ELR (cell line): ENCODE data around the gene CCS.
"Not testable (repeated sequence)": the region's sequence is repeated elsewhere in the genome, so short reads cannot be mapped to it uniquely, and the experiment has no call there.

Experiments used
- DNase-seq: peaks from one replicate; pipeline ENCODE4 v3.0.0-alpha.2; 2015; ENCODE audit warnings: low read depth

The CCS gene

GRCh38 chr11:66561178-66561974 lies 31.6 kb upstream of the CCS start:
- no peak for DNase-seq

DNA sequence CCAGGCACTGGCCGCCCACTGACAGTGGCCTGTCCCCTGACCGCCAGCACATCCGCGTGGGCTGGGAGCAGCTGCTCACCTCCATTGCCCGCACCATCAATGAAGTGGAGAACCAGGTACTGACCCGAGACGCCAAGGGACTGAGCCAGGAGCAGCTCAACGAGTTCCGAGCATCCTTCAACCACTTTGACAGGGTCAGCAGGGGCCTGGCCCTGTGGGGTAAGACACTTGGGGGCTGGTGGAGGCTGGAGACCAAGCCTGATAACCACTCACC lies 31.1 kb upstream of the CCS start:
- DNase-seq: no peak

DNA sequence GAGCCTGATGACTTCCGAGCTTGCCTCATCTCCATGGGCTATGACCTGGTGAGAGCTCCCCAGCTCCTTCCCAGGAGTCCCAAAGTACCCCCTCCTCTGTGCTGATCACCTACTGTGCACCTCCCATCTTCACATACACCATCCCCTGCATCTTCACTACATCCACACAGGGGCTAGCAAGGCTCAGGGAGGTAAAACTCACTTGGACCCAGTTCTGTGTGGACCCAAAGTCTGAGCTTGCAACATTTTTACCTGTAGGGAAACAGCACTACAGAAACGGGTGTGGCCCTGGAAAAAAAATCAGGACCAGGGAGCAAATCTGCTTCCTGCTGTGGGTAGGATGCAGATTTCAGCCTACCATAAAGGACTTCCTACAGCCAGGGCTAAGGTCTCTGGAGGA lies 30.7 kb upstream of the CCS start:
- no peak for DNase-seq

- no peak for DNase-seq
Observed at GRCh38 chr11:66562907-66563583, 29.9 kb upstream of the CCS start.

DNA sequence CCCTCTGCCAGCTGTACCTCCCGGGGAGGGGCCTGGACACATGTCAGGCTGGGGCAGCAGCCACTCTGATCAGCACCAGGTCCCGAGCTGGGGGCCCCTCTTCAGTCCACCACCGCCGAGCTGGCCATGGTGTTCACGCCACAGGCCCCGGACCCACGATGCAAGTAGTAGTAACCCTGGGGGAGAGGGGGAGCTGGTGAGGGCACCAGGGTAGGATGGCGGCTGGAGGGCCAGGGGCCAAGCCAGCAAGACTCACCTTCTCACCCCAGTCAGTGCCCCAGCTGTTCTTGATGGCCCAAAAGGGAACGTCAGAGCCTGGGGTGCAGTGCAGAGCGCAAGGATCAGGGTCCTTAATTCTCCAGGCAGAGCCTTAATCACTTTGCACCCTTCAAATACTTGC lies 29.2 kb upstream of the CCS start:
- no peak for DNase-seq

GRCh38 chr11:66564538-66564937 lies 28.4 kb upstream of the CCS start:
- DNase-seq: no peak

DNA sequence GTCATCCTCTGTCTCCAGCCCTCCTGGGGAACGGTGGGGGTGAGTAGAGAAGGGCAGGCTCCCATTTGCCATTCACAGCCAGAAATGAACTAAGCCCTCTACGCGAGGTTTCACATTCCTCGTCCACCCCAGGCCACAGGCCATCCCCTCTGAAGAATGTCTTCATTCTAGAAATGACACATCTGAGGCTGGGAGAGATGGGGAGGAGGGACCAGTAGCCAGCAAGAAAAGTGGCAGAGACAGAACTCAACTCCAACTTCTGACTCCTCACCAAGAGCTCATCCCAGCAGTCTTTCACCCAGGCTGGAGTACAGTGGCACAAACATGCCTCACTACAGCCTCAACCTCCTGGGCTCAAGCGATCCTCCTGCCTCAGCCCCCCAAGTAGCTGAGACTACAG lies 28.0 kb upstream of the CCS start:
- DNase-seq: no peak

- no peak for DNase-seq
Observed at GRCh38 chr11:66566221-66566620, 26.8 kb upstream of the CCS start.

- no peak for DNase-seq
Observed at GRCh38 chr11:66567787-66568123, 25.2 kb upstream of the CCS start.

DNA sequence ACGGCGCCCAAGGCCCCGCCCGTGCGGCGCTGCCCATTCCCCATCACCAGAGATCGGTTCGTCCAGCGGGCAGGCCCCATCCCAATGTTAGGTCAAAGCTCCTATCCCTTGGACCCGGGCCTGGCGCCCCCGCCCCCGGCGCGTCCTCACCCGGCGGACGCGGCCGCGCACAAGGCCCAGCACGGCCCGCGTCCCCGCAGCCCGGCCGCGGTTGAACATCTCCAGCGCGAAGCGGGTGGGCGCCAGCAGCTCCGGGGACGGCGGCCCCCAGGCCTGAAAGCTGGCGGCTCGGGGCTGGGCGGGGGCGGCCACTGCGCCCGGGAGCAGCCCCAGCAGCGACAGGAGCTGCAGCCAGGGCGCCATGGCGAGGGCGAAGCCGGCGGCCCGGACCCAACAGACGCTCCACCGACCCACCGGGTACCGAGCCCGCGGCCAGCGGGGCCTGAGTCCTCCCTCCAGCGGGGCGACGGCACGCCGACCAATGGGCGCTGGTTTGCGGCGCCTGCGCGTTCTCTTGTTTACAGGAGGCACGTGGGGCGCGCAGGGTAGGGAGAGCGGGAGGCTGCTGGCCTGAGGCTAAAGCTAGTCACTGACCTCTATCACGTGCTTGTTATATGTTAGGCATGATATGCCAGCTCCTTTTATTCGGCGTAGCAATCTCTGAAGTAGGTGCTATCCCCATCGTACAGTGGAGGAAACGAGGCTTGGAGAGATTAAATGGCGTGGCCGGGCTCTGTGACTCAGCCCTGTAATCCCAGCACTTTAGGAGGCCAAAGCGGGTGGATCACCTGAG lies 24.7 kb upstream of the CCS start, which contains the start of gene CTSF:
CTSF (minus strand) TSS at position 483 of the 793 bp plus-strand sequence; CDS start at position 363, 120 bp downstream.
- DNase-seq: peak; percentile 80

DNA sequence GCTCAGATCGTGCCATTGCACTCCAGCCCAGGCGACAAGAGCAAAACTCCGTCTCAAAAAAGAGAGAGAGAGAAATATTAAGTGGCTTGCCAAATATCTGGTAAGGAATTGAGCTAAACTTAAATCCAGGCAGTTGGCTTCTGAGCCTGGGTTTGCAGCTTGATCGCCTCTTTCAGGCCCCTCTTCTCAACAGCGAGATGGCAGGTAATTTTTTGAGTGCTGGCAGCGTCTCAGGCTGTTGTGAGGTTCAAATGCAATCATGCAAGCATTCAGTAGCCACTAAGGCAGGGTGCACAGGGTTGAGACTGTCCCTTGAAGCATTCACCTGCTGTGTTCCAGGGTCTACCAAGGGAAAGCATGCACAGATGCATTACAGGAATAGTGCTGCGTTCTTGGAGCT lies 23.9 kb upstream of the CCS start:
- no peak for DNase-seq

- no peak for DNase-seq
Observed at GRCh38 chr11:66570079-66570849, 22.7 kb upstream of the CCS start.

DNA sequence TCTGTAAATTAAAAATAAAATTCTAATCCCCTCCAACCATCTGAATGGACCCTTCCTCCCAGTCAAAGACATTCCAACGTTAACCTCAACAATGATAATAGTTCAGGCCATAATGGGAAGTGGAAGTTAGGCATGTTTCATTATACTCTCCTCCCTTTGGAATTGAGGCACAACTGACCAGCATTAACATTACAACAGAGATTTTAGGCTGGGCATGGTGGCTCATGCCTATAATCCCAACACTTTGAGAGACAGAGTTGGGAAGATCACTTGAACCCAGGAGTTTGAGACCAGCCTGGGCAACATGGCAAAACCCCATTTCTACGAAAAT lies 22.2 kb upstream of the CCS start:
- no peak for DNase-seq

GRCh38 chr11:66579017-66579606 lies 13.9 kb upstream of the CCS start:
- DNase-seq: peak; percentile 76

- DNase-seq: no peak
Observed at GRCh38 chr11:66580803-66581202, 12.2 kb upstream of the CCS start.

DNA sequence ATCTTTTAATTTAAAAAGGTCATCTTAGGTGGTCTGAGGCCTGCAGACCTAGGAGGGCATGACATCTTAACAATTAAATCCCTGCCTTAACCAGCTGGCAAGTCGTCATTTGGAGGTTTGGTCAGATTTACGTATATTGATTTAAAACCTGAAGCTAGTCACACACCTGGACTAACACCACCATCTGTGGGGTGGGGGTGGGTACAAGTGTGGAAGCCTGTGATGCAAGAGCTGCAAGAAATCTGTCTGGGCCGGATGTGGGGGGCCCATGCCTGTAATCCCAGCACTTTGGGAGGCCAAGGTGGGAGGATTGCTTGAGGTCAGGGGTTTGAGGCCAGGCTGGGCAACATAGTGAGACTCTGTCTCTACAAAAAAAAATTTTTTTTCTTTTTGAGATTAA lies 11.7 kb upstream of the CCS start:
- DNase-seq: no peak

- DNase-seq: not testable (repeated sequence)
Observed at GRCh38 chr11:66582565-66583147, 10.3 kb upstream of the CCS start.

- not testable (repeated sequence) for DNase-seq
Observed at GRCh38 chr11:66585447-66585846, 7.5 kb upstream of the CCS start.

DNA sequence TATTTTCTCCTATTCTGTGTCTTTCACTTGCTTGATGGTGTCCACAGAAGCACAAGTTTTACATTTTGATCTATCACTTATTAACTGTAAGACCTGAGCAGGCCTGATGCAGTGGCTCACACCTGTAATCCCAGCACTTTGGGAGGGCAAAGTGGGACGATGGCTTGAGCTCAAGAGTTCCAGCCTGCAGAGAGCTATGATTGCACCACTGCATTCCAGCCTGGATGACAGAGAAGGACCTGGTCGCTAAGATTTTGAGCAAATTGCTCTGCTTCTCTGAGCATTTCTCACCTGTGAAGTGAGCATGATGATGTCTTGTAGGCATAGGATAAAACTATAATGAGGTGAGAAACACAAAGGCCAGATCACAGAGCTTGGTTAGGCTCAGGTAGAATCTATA lies 6.8 kb upstream of the CCS start:
- DNase-seq: no peak

DNA sequence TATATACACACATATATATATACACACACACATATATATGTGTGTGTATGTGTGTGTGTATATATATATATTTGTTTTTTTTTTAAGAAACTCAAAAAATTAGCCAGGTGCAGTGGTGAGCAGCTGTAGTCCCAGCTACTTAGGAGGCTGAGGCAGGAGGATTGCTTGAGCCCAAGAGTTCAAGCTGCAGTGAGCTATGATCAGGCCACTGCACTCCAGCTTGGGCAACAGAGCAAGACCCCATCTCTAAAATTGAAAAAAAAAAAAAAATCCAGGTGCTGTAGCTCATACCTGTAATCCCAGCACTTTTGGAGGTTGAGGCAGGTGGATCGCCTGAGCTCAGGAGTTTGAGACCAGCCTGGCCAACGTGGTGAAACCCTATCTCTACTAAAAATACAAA lies 3.7 kb upstream of the CCS start:
- not testable (repeated sequence) for DNase-seq

- no peak for DNase-seq
Observed at GRCh38 chr11:66589996-66590675, 2.8 kb upstream of the CCS start.
